CD4-positive, alpha-beta T cell treated with Interleukin-15 for 1 hour (primary cell): ENCODE results near the gene KLC3.

Source experiments
- DNase-seq: peaks from one replicate; pipeline ENCODE4 v3.0.0-alpha.2; 2020

Gene KLC3

DNA sequence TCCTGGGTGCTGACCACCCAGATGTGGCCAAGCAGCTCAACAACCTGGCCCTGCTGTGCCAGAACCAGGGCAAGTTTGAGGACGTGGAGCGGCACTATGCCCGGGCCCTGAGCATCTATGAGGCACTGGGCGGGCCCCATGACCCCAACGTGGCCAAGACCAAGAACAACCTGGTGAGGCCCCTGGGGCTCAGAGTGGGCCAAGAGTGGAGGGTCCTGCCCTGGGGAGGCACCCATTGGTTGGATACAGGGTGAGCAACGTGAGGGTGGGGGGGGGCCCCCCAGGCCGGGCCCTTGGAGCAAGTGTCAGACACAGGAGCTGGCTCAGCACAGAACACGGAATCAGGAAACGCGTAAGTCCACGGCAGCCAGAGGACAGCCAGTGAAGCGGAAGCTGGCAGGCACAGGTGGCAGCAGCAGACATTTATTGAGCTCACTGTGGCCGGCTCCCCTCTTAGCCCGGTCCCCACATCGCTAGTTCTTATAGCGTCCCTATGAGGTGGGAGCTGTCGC, 8.9 kb downstream of the KLC3 start:
- no peak for DNase-seq

DNA sequence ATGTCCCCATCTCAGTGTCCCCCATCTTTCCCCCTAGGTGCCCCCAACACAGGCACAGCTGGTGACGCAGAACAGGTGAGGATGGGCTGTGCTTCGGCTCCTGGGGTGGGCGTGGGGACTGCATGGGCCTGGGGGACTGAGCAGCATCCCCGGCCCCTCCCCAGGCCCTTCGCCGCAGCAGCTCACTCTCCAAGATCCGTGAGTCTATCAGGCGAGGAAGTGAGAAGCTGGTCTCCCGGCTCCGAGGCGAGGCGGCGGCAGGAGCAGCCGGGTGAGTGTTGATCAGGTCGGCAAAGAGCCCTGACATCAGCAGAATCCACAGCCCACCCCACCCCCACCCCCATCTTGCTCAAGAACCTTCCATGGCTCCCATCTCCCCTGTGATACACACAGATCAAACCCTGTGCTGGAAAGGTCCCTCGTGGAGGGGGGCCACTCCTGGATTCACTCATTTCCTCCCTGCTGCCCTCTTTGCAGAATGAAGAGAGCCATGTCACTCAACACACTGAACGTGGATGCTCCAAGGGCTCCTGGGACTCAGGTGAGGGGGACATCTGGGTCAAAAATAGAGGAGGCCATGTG, 10.0 kb downstream of the KLC3 start:
- DNase-seq, result no peak

DNA sequence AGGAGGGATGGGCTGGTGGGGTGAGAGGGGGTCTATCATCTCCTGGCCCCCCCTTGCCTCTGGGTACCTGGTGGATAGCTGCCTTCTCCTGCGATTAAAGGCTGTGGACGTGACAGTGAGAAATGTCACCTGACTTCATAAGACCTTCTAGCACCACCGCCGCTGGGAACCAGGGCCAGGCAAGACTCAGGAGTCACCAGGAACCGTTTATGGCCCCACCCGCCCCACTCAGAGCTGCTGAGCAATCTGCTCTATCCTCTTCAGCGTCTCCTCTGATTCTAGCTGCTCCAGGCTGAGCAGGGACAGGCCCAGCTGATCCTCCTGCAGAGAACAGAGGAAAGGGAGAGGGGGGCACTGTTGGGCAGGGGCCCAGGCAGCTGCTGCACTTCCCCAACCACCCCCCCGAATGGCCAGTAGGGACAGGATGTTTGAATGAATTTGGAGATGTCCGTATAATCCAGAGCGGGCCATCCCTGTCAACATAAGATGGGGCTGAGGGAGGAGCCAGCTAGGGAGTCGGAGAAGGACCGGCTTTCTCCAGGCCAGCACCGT, 10.9 kb downstream of the KLC3 start:
- DNase-seq, result no peak

DNA sequence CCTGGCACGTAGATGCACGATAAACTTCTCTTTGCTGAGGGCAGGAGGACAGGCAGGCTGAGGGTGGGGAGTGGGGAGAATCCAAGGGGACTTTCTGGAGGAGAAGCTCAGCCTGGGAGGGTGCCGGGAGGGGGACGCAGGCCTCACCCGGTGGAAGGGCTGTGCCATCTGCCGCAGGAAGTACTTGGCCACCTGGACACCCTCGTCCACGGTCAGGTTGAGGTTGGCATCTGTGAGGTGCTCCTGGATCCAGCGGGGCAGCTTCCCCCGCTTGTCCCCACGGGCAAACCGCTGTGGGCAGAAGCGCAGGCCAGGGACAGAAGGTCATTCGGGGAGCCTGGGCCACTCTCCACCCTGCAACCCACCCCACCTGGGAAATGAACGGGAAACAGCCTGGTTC, 11.5 kb downstream of the KLC3 start:
- DNase-seq, result no peak

DNA sequence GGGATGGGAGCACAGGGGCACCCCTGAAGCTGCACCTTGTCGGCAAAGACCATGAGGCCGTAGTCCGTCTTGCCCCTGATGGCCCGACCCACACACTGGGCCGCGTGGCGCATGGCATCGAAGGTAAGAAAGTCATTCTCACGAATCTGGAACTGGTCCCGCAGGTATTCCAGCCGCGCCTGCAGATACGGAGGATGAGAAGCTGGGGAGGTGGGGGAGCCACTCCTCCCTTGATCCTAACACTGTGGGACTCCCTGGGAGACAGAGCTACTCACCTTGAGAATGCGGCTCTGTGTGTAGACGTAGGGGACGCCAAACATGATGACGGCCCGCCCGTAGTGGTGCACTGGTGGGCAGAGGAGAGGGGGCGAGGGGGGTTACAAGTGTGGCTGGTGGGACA, 11.9 kb downstream of the KLC3 start:
- DNase-seq, result no peak

DNA sequence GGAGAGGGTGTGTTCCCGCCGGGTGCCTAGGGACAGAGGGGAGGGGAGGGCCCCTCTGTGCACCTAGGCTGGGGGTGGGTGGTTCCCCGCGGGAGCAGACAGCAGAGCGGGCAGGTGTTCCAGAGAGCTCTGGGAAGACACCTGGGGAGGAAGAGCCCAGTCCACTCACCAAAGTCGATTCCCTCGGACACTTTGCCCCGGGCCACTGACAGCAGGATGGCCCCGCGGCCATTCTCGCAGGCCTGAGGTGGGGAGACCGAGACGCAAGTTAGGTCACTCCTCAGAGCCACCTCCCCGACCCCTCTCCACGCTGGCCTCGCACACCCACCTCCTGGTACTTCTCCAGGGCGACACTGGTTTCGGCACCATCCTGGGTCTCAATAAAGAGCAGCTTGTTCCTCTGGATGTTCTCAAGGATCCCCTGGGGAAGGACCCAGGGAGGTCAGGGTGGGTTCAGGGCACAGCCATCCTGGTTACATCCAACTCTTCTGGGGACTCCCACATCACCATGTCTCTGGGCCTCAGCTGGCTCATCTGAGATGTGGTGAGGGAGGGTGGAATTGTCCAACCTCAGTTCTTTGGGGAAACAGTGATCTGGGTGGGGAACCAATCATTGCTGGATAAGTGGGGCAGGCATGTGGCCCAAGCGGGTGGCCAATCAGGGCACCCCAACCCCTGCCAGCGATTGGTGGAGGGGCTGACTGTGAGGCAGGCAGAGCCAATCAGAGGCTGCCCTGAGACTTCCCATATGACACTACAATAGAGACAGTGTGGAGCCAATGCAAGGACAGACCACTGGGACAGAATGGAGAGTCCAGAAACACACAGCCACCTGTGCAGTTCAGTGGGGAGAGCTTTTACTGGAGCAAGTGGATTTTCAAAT, 12.6 kb downstream of the KLC3 start:
- DNase-seq, result no peak

DNA sequence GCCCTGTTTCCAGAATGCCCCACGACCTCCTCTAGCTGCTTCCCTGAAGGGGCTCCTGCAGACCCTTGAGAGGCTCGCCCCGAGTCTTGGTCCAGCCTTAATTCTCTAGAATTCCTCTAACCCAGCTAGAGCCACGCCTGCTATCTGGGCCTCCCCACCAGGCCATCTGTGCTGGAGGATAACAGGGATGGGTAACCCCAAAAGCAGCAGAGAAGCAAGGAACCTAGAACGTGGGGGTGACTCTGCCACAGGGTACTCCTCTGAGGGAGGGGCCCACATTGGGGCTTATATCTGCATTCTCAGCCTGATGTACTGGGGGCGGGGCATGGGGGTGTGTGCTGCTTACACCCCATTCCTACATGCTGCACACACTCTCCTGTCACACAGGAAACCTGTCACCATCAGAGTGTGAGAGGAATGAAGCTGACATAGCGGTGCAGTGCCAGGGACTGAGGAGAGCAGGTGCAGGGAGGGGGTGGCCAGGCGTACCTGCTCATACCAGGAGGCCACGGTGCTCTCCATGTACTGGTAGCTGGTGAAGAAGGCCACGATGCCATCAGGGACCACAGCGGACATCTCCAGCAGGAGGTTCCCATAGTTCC, 13.8 kb downstream of the KLC3 start:
- DNase-seq, result no peak

DNA sequence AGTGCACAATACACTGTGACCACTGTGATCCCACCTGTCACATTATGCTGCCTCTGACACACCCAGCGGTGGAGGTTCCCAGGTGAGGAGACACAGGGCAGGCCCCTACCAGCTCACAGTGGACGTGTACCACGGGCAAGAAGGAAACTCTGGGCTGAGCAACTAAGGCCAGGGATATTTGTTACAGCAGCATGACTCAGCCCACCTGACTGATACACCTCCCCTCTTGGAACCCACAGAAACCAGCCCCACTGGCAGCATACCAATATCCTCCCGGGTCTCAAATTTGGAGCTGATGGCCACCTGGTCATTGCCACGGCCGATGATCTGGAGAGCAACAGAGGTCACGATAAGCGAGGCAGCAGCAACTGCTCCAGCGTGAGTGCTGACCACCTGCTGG, 14.9 kb downstream of the KLC3 start:
- DNase-seq, result no peak

DNA sequence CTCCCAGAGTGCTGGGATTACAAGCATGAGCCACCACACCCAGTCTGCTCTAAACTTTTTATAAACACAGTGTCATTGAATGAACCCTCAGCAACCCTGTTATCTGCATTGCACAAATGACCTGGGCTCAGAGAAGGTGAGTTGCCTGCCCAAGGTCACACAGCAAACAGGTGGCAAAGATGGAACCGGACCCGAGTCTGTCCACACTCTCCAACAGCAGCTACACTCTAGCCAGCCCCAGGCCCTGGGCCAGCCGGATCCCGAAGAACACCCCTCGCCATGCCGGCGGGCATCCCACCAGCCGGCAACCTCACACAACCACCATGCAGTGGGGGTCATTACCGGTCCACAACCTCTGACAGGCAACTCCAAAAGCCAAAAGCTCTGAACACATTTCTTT, 15.4 kb downstream of the KLC3 start:
- no peak for DNase-seq

DNA sequence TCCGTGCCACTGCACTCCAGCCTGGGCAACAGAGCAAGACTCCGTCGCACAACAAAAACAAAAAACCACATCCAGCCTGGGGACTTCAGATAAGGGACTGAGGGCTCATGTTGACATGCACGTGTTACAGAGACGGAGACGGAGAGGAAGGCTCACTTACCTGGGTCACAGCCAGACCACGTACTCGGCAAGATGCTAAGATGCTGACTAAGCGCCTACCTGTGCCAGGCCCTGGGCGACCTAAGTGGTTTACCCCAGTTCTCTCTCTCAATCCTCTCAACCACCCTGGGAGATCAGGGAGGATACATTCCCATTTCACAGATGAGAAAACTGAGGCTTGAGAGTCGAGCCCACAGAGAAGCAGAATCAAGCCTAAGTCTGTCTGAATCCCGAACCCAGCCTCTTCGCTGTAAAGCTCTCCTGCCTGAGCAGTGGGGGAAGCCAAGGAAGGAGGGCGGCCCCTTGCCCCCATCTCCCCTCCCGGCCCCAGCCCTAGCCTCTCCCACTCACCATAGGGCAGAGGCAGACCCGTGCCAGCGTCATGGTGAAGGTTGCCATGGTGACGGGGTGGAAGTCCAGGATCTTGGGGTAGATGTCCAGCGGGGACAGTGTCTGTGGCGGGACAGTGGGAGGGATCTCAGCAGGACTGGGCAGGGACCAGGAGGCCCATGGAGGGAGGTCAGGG, 16.4 kb downstream of the KLC3 start:
- no peak for DNase-seq

DNA sequence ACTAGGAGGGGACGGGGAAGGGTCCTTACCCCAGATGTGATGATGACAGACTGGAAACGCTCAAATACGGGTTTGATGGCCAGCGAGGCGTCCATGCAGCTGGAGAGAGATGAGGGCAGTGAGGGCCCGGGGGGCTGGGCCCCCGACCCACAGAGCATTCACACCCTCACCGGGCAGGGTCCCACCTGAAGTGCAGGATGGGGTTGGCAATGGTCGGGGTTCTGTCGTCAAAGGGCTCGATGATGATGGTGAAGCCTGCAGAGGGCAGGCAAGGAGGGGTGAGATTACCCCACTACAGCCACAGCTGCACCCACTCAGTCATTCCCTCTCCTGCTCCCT, 16.9 kb downstream of the KLC3 start:
- DNase-seq, result no peak

DNA sequence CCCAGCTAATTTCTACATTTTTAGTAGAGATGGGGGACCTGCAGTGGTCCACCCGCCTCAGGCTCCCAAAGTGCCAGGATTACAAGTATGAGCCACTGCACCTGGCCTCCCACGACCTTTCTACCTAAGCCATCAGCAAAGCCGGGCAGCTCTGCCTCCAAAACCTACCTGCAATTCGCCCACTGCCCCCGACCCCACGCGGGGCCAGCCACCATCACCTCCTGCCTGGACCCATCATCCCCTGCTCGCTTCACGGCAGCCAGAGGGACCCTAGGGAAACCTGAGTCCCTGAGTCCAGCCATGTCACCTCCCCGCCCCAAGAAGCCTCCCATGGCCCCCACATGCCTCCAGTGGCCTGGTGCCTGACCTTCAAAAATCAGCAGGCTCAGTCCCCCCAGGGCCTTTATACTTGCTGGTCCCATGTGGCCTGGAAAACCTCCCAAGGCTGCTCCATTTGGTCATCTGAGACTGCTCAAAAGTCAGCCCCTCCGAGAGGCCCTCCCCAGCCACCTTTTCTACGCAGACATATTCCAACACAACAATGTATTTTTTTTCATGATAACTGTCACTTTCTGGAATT, 17.8 kb downstream of the KLC3 start:
- no peak for DNase-seq

DNA sequence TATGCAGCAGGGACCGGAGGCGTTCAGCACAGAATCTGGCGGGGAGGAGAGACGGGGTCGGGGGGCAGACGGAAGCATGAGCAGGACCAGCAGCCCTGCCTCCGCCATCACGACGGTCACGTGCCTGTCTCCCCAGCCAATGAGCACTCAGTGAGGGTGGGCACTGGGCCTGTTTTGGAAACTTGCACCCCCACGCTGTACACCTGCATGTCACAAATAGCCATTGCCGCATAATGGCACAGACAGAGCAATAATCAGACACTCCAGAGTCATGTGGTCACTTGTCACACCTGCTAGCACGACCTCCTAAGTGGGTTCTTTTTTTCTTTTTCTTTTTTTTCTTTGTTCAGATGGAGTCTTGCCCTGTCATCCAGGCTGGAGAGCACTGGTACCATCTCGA, 21.1 kb downstream of the KLC3 start:
- no peak for DNase-seq

DNA sequence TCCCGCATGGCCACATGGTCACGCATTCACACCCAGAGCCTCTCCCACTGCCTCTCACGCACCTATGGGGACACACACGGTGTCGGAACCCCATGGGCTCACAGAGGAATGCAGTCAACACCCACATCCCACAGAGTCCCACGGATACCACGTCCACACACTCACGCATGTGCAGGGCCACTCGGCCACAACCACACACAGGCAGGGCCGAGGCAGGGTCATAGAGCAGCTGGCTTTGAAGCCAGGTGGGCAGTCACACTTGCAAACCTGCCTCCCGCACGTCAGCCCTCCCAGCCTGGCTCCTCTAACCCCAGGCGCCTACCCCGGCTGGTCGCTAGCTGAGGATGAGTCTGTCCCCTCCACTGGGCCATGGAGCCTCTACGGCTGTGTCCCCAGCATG, 21.7 kb downstream of the KLC3 start:
- DNase-seq, result no peak

DNA sequence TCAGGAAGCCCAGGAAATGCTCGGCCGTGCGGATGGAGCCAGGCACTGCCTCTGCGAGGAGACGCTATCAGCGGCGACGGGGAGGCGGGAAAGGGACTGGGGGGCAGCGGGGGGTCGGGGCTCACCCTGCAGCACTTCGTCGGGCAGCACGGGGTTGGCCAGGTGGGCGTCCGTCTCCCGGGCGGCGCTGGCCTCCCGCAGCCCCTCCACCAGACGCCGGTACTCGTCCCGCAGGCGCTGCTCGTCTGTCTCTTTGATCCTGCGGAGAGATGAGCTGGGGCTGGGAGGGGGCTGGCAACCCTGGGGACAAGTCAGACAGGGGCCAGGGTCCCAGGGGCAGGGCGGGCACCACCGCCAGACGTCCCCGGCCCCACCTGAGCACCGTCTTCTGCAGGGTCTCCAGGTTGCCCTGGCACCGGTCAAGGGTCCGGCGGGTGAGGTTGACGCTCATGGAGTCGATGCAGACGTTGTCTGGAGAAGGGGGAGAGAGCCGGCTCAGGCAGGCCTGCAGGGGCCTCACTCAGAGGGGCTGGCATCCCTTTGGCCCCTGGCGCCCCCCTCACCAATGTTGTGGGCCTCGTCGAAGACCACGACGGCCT, 23.4 kb downstream of the KLC3 start:
- no peak for DNase-seq

DNA sequence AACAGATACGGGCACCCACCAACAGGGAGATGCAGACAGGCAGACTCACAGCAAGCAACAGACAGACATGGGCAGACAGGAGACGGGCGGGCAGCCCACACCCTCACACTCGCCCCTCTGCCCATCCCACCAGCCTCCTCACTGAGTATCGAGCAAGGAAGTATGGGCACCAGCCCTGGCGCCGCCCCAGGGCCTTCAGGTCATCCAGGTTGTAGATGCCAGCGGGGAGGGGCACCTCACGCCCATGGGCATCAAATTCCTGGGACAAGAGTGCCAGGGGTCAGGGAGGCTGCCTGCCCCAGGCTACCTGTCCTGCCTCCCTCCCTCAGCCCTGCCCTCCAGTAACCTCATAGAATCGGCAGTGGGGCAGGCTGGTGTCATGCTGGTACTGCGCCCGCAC, 24.1 kb downstream of the KLC3 start:
- DNase-seq, result no peak

DNA sequence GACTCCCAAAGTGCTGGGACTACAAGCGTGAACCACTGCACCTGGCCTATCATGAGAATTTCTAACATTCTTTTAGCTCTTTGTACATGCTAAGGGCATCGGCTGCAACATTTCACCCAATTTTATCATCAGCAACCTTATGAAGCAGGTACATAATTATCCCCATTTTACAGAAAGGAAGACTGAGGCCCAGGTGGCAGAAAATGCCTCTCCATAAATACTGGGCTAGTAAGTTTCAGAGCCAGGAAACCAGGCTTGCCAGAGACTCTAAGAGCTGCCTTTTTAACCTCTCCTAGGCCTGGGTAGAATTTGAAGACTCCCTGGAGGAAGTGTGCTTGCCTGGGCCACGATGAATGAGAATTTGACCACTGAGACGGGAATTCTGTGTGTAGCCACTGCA, 27.6 kb downstream of the KLC3 start:
- DNase-seq, result no peak

DNA sequence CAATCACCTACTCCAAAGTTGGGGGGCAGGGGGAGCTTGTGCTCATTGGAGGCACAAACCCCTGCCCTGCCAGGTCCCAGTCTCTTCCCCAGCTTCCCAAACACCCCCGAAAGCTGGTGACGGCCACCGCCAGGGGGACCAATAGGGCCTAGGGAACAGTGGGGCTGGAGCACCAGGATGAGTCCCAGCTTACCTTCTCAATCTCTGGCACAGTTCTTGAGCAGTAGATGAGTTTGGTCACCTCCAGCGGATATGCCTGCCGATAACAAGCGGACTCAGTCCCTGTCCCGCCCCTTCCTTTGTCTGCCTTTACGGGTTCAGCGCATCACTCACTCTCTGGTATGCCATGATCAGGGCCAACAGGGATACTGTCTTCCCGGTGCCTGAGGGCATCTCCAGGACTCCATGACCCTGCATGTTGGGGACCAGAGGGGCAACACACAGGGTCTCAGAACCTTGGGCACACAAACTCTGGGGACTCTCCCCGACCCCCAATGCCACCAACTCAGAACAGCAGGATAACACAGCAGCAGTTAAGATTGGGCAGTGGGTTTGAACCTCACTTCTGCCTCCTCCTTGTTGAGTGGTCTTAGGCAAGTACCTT, 28.3 kb downstream of the KLC3 start:
- no peak for DNase-seq

DNA sequence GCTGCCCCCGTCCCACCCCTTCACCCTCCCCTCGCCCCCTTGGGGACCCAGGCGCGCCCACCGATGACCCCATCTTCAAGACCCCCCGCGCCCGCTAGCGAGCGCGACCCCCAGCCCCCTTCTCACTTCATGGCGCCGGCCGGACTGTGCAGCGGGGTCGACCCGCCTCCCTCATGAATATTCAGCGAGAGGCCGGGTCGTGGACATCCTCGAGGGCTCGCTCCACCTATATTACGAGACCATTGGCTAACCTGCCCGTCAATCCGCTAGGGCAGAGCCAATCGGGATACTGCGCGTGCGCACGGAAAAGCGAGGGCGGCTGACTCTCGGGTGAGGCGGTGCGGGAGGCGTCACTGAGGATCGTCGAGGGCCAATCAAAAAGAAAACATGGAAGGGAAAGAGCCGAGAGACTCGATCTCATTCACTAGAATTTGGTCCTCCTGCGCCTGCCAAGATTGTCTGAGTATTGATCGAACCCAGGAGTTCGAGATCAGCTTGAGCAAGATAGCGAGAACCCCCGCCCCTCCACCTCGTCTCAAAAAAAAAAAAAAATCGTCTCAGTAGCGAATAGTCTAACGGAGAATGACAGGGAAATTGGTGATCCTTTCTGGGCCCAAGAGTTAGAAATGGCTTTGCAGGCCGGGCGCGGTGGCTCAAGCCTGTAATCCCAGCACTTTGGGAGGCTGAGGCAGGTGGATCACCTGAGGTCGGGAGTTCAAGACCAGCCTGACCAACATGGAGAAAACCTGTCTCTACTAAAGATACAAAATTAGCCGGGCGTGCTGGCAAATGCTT, 30.1 kb downstream of the KLC3 start, which contains the start of gene ERCC2:
TSS of gene ERCC2 (minus strand) at position 164 of the 795 bp plus-strand sequence. CDS start at position 131, 33 bp downstream.
- DNase-seq, result peak; percentile 98

DNA sequence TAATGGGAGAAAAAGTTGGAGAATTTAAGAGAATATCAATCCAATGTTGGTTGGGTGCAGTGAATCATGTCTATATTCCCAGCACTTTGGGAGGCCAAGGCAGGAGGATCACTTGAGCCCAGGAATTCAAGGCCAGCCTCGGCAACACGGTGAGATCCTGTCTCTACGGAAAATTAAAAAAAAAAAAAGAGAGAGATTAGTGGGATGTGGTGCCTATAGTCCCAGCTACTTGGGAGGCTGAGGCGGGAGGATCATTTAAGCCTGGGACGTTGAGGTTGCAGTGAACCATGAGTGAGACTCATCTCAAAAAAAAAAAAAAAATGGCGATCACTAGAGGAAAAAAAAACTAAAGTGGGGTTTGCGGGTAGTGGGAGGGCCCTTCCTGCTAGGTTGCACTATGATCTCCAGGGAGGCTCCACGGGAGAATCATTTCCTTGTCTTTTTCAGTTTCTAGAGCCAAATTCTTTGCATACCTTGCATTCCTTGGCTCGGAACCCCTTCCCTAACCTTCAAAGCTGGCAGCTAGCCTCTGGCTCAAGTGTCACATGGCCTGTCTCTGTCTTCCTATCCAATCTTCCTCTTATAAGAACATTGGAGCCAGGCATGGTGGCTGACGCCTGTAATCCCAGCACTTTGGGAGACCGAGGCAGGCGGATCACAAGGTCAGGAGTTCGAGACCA, 35.6 kb downstream of the KLC3 start:
- no peak for DNase-seq
